C4-2B (cell line): Measurements from ENCODE around the gene FBLL1.
"Not testable (repeated sequence)": the region's sequence is repeated elsewhere in the genome, so short reads cannot be mapped to it uniquely, and the experiment has no call there.

Experiments used
- H3K27ac ChIP-seq: fragments of 450-650 bp; 2 replicates; pipeline ENCODE4 v1.5.1; 2017
- ZFX ChIP-seq: fragments of 450-650 bp; IDR thresholded peaks from 2 replicates; pipeline ENCODE4 v1.6.1; 2017
- TF ChIP-seq, protein P1 (sequence below): fragments of 450-650 bp; conservative IDR thresholded peaks from 2 replicates; pipeline ENCODE4 v1.5.1; 2017; ENCODE audit warnings: mild to moderate bottlenecking

Gene FBLL1

DNA sequence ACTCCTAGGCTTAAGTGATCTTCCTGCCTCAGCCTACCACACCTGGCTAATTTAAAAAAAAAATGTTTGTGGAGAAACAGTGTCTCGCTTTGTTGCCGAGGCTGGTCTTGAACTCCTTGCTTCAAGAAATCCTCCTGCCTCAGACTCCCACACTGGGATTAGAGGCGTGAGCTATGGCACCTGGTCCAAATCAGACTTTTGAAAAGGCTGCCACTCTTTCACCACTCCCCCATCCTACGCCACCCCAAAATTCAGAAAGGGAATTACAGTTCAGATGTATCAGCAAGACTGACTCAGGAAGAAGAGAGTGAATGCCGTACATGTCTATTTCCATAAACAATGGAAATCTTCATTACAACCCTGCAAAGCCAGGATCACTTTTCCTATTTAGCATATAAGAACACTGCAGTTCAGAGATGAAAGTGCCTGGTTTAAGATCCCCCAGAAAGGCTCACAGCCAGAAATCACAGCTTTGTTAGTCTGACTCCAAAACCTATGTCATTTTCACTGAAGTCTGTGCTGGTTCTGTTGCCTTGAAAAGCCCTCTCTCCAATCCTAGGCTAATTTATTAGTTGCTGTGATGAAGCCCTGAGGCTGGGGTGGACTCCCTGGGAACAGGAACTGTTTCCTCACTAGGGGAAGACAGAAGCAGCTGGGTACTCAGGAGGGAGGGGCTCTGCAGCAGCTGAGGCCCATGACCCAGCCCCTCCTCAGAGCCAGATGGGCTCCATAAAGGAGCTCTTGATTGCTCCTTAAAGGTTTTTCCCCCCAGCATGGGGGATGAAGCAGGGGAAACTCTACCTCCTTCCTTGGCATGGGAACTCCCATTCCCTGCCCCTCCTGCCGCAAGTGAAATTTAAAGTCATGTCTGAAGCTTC lies 3.1 kb downstream of the FBLL1 start:
- no peak for TF ChIP-seq ZFX
- TF ChIP-seq, protein P1, sequence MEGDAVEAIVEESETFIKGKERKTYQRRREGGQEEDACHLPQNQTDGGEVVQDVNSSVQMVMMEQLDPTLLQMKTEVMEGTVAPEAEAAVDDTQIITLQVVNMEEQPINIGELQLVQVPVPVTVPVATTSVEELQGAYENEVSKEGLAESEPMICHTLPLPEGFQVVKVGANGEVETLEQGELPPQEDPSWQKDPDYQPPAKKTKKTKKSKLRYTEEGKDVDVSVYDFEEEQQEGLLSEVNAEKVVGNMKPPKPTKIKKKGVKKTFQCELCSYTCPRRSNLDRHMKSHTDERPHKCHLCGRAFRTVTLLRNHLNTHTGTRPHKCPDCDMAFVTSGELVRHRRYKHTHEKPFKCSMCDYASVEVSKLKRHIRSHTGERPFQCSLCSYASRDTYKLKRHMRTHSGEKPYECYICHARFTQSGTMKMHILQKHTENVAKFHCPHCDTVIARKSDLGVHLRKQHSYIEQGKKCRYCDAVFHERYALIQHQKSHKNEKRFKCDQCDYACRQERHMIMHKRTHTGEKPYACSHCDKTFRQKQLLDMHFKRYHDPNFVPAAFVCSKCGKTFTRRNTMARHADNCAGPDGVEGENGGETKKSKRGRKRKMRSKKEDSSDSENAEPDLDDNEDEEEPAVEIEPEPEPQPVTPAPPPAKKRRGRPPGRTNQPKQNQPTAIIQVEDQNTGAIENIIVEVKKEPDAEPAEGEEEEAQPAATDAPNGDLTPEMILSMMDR, result no peak
- H3K27ac ChIP-seq, result no peak overlapping the region

DNA sequence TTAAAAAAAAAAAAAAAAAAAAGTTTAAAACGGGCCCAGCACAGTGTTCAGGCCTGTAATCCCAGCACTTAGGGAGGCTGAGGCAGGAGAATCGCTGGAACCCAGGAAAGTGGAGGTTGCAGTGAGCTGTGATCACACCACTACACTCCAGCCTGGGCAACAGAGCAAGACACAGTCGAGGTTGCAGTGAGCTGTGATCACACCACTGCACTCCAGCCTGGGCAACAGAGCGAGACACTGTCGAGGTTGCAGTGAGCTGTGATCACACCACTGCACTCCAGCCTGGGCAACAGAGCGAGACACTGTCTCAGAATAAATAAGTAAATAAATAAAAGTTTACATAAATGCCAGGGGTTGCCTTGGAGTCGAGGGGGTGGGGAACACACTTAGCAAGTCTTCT lies 5.2 kb downstream of the FBLL1 start:
- H3K27ac ChIP-seq, result not testable (repeated sequence)

DNA sequence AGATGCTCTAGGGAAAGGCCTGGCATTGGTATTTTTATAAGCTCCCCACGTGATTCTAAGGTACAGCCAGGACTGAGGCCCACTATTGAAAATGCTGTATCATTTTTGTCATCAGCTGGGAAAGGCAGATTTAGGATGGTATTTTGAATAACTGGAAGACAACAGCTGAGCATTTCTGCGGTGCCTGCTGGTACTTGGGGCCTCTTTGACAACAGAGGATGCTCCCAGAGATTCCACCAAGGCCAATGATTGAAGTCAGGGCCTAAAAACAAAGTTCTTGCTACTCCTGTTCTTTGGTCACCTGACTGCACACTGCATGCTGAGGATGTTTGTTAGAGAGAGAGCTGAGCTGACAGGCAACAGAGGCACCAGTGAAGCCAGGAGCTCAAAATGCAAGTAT lies 8.1 kb downstream of the FBLL1 start:
- no peak for TF ChIP-seq ZFX
- TF ChIP-seq, protein P1, result no peak

DNA sequence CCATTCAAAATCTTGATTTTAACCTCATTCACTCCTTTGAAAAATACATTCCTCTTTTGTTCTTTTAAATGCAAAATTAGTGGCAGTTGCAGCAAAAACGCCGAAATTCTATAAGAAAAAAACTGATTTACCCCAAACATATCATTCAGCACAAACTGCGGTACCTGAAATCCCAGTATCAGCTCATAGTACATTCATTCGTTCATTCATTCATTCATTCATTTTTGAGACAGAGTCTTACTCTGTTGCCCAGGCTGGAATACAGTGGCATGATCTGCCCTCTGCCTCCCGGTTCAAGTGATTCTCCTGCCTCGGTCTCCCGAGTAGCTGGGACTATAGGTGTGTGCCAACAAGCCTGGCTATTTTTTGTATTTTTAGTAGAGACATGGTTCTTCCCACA lies 20.4 kb downstream of the FBLL1 start:
- TF ChIP-seq, protein P1, result no peak
- TF ChIP-seq ZFX, result no peak
- no peak overlapping the region for H3K27ac ChIP-seq

More for the DNA sequence above, 8.1 kb downstream of the FBLL1 start:
- no peak overlapping the region for H3K27ac ChIP-seq

DNA sequence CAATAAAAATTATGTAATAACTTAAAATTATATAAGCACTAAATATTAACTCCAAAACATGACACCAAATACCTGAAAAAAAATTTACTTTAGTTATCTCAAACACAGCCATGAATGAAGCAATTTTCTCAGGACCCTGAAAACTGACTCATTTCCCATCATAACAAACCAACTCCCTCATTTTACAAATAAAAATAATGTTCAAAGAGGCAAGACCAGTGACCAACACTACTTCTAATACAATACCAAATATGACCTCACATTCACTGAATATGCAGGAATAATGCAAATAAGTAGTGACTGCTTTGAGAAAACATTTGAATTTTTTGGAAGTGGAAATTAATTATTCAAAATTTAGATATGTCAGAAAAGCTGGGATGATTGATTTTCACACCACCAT lies 21.6 kb downstream of the FBLL1 start:
- no peak overlapping the region for H3K27ac ChIP-seq
- no peak for TF ChIP-seq ZFX
- TF ChIP-seq, protein P1, result no peak

DNA sequence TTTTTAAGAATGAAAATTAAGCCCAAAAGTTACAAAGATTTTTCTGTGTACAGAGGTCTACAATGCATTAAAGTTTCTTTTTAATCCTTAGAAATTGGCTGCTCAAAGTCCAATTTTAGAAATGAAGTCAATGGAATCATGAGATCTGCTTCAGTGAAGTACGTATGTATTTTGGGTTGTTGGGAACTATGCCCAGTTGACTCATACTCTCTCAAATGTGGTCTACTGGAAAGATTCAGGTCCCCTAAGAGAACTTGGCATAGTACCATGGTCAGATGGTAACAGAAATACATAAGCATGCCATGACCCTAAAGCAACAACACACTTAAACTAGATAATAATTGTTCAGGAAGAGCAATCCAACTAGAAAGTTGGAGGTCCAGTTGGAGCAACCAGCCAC lies 23.0 kb downstream of the FBLL1 start:
- TF ChIP-seq, protein P1, result no peak
- no peak for TF ChIP-seq ZFX
- no peak overlapping the region for H3K27ac ChIP-seq

DNA sequence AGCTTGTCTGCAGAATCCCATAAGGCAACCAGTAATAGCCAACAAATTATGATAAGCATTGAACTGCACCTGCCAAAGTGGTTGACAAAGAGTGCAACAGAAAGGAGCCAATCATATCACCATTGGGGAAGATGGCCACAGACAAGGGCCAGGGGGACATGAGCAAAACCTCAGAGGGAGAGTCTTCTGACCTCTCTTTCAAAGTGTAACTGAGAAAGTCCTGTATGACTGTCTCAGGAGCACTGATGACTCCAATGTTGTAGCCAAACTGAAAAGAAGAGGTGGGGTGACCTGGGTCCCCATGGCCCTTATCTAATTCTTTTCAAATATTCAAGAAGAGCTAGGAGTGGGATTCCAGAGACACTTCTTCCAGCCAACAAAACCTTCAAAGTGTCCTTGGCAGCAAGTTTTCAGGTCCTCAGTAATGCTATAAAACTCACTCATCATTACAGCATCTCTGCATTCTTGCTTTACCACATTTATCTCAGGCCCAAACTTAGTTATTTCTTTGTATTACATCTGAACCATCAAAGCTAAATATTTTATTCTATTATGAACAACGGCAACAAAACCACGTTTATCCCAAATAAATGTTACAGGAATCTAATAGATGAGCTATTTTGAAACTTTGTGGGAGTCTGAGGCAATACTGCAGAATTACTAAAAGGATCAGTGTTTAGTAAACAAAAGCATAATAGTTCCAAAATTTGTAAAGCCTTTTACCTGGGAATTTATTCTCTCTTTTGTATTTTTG lies 24.4 kb downstream of the FBLL1 start:
- no peak overlapping the region for H3K27ac ChIP-seq
- no peak for TF ChIP-seq ZFX
- TF ChIP-seq, protein P1, result no peak
